Measurements from ENCODE around the gene PDSS2.

GRCh38 chr6:107274288-107274687 lies 185.1 kb downstream of the PDSS2 start:
- TF ChIP-seq CTCF (IDR thresholded peaks at IDR 0.05) (no peak), POLR2A (IDR thresholded peaks at IDR 0.05) (no peak)
